DMS114 treated with DMSO at 0.1 percent for 48 hours (cell line): ENCODE measurements around the gene CASZ1.

Experiments
- DNase-seq: peaks from one replicate; lab custom pipeline; 2025; ENCODE audit not compliant: unreplicated experiment; lab: John Stamatoyannopoulos, UW

The CASZ1 gene

GRCh38 chr1:10823000-10823401, 26.6 kb upstream of the CASZ1 start:
- no peak for DNase-seq

- DNase-seq = no peak
These were observed 24.9 kb upstream of the CASZ1 start for GRCh38 chr1:10821388-10821787.

- no peak for DNase-seq
These were observed 24.0 kb upstream of the CASZ1 start for GRCh38 chr1:10820422-10820821.

- DNase-seq = no peak
These were observed 22.9 kb upstream of the CASZ1 start for GRCh38 chr1:10819198-10819901.

- DNase-seq = no peak
These were observed 22.1 kb upstream of the CASZ1 start for GRCh38 chr1:10818262-10819197.

GRCh38 chr1:10816743-10817369, 20.4 kb upstream of the CASZ1 start:
- DNase-seq = no peak

GRCh38 chr1:10816233-10816632, 19.8 kb upstream of the CASZ1 start:
- no peak for DNase-seq

- no peak for DNase-seq
These were observed 19.4 kb upstream of the CASZ1 start for GRCh38 chr1:10815858-10816195.

GRCh38 chr1:10814976-10815857, 18.8 kb upstream of the CASZ1 start:
- no peak for DNase-seq

- DNase-seq = no peak
These were observed 17.9 kb upstream of the CASZ1 start for GRCh38 chr1:10814312-10814711.

GRCh38 chr1:10813799-10814198, 17.4 kb upstream of the CASZ1 start:
- no peak for DNase-seq

GRCh38 chr1:10812387-10812915, 16.0 kb upstream of the CASZ1 start:
- no peak for DNase-seq

GRCh38 chr1:10808441-10808840, 12.0 kb upstream of the CASZ1 start:
- DNase-seq = no peak

- no peak for DNase-seq
These were observed 10.5 kb upstream of the CASZ1 start for GRCh38 chr1:10806966-10807365.

GRCh38 chr1:10803971-10804820, 7.8 kb upstream of the CASZ1 start:
- no peak for DNase-seq

- DNase-seq = no peak
These were observed 6.7 kb upstream of the CASZ1 start for GRCh38 chr1:10802944-10803715.

- no peak for DNase-seq
These were observed 4.3 kb upstream of the CASZ1 start for GRCh38 chr1:10800778-10801177.

- no peak for DNase-seq
These were observed 3.3 kb upstream of the CASZ1 start for GRCh38 chr1:10799726-10800125.
